Activated T-cell treated with anti-CD3 and anti-CD28 coated beads, Interleukin-2, amount 50 U/mL, for 4 hours (primary cell): ENCODE measurements around the gene SLIT1. TPM values are rescaled to one million over a fixed set of nuclear protein-coding genes. Genes with fewer than 3 reads are reported as not detected.

Experiments used
- ATAC-seq, 2 donors: fragments of 200-7000 bp; cut with Tn5 transposase; one replicate each; pipeline ENCODE4 v1.10.0; 2021
- DNase-seq: peaks from one replicate; pipeline ENCODE4 v3.0.0-alpha.2; 2020
- H3K27me3 Mint-ChIP-seq: one replicate; pipeline ENCODE4 v1.8.0; 2021; ENCODE audit warnings: low read depth, mixed read lengths
- H3K36me3 Mint-ChIP-seq: one replicate; pipeline ENCODE4 v1.8.0; 2022; ENCODE audit warnings: mixed read lengths; ENCODE audit not compliant: insufficient read depth
- H3K4me1 Mint-ChIP-seq: one replicate; pipeline ENCODE4 v1.8.0; 2021; ENCODE audit warnings: low read depth, mixed read lengths
- H3K4me3 Mint-ChIP-seq: one replicate; pipeline ENCODE4 v1.8.0; 2021; ENCODE audit warnings: mild to moderate bottlenecking, moderate library complexity, mixed read lengths
- H3K9me3 Mint-ChIP-seq: one replicate; pipeline ENCODE4 v1.8.0; 2021; ENCODE audit warnings: mixed read lengths
- total RNA-seq, 3 donors: library from RNA; stranded (reverse); gene quantifications; one replicate each; pipeline ENCODE4 v1.2.1, GENCODE V29; 2021

The SLIT1 gene
- total RNA-seq, 3 donors from 2014 or later: 0.10 to 0.16 TPM; not detected in 1

- peaks cover 2% of the 10 kb centered on the region for H3K4me1 Mint-ChIP-seq
- DNase-seq (no peak), ATAC-seq (no peak)
- H3K4me3 Mint-ChIP-seq: no peak overlapping the region
- no peaks in the 10 kb centered on the region for H3K9me3 Mint-ChIP-seq
- H3K36me3 Mint-ChIP-seq: no peaks in the 10 kb centered on the region
- no peaks in the 10 kb centered on the region for H3K27me3 Mint-ChIP-seq
Measured at GRCh38 chr10:96988426-96988825, 197.3 kb downstream of the SLIT1 start.

DNA sequence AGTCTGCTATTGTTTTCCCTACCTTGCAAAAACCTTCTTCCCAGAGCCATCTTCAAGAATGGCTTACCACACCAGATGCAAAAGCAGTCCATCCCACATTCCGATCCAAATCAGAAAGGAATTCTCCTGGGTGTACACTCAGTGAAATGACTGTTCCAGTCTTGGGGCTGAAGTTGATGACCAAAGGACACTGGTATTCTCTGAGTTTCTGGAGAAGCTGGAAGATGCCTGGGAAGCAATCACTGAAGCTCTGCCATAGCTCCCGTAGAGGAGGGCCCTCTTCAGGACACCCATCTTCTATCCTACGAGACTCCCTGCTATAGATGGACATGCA is 197.9 kb downstream of the SLIT1 start:
- Mint-ChIP-seq H3K4me1 (peaks cover 2% of the 10 kb centered on the region), H3K9me3 (no peaks in the 10 kb centered on the region), H3K27me3 (no peaks in the 10 kb centered on the region), H3K4me3 (no peak overlapping the region), H3K36me3 (no peaks in the 10 kb centered on the region)
- DNase-seq (no peak), ATAC-seq (no peak)

GRCh38 chr10:96987141-96987841 is 198.5 kb downstream of the SLIT1 start:
- DNase-seq (no peak), ATAC-seq (no peak)
- H3K4me3 Mint-ChIP-seq: no peak overlapping the region
- no peaks in the 10 kb centered on the region for H3K36me3 Mint-ChIP-seq
- H3K4me1 Mint-ChIP-seq: peaks cover 2% of the 10 kb centered on the region
- no peaks in the 10 kb centered on the region for H3K9me3 Mint-ChIP-seq
- no peaks in the 10 kb centered on the region for H3K27me3 Mint-ChIP-seq

GRCh38 chr10:96986200-96986856 is 199.4 kb downstream of the SLIT1 start:
- no peak for DNase-seq
- H3K9me3 Mint-ChIP-seq: no peaks in the 10 kb centered on the region
- no peaks in the 10 kb centered on the region for H3K27me3 Mint-ChIP-seq
- peaks cover 7% of the 10 kb centered on the region for H3K36me3 Mint-ChIP-seq
- no peak overlapping the region for H3K4me3 Mint-ChIP-seq
- no peak for ATAC-seq
- H3K4me1 Mint-ChIP-seq: peaks cover 2% of the 10 kb centered on the region

GRCh38 chr10:96984541-96985131 is 201.1 kb downstream of the SLIT1 start:
- Mint-ChIP-seq H3K4me1 (peaks cover 2% of the 10 kb centered on the region), H3K9me3 (no peaks in the 10 kb centered on the region), H3K4me3 (no peak overlapping the region), H3K27me3 (no peaks in the 10 kb centered on the region), H3K36me3 (peaks cover 15% of the 10 kb centered on the region)
- no peak for DNase-seq
- no peak for ATAC-seq

- ATAC-seq (no peak), DNase-seq (no peak)
- Mint-ChIP-seq H3K4me3 (no peak overlapping the region), H3K36me3 (peaks cover 20% of the 10 kb centered on the region), H3K4me1 (peaks cover 9% of the 10 kb centered on the region), H3K9me3 (no peaks in the 10 kb centered on the region), H3K27me3 (no peaks in the 10 kb centered on the region)
Measured at GRCh38 chr10:96982149-96982930, 203.4 kb downstream of the SLIT1 start.

- DNase-seq: no peak
- H3K4me1 Mint-ChIP-seq: peaks cover 7% of the 10 kb centered on the region
- no peak overlapping the region for H3K4me3 Mint-ChIP-seq
- peaks cover 22% of the 10 kb centered on the region for H3K36me3 Mint-ChIP-seq
- peak; percentile 78 to 90 for ATAC-seq
- no peaks in the 10 kb centered on the region for H3K9me3 Mint-ChIP-seq
- H3K27me3 Mint-ChIP-seq: no peaks in the 10 kb centered on the region
Measured at GRCh38 chr10:96978621-96979154, 207.1 kb downstream of the SLIT1 start.

GRCh38 chr10:96975136-96975535 is 210.6 kb downstream of the SLIT1 start:
- peaks cover 8% of the 10 kb centered on the region for H3K36me3 Mint-ChIP-seq
- no peaks in the 10 kb centered on the region for H3K27me3 Mint-ChIP-seq
- DNase-seq (no peak), ATAC-seq (no peak)
- H3K4me1 Mint-ChIP-seq: peaks cover 7% of the 10 kb centered on the region
- no peak overlapping the region for H3K4me3 Mint-ChIP-seq
- H3K9me3 Mint-ChIP-seq: no peaks in the 10 kb centered on the region

DNA sequence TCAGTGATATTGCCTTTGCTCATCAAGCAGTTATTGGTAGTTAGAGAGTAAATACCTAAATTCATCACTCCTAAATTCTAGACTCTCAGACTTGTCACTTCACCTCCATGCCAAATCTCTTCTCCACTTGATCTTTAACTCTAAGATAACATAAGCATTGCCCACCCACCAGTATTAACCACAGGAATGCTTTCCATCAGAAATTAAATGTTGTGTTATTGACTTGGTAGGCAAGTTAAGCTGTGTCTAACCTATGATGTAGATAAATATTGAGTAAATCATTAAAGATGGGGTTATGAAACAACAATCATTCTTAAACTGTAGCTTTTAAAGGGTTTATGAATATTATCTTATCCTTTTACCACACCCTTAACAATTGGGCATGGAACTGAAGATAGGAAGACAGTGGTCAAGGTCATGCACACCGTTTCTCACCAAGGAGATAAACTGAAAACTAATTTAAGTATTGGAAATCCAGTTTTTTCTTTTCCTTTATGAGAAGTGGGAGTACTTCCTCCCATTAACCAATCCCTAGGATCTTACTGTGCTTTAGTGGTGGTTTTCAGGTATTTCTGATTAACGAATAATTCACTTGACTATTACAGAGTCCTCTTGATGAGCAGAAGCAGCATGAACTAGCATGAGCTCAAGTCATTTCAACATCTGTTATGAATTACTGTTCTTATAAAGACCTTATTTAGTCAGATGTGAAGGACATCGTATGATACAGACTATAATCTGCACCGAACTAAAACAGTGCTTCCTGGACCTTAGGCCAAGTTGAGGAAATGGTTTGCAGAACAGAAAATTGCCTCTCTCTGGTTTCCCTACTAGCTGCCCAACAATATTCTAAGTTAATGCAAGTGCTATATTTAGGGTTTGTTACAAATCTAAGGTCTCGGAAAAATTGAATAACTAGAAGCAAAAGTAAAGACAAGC is 211.7 kb downstream of the SLIT1 start:
- Mint-ChIP-seq H3K36me3 (peaks cover 8% of the 10 kb centered on the region), H3K27me3 (no peaks in the 10 kb centered on the region), H3K4me1 (peaks cover 7% of the 10 kb centered on the region), H3K4me3 (no peak overlapping the region), H3K9me3 (no peaks in the 10 kb centered on the region)
- DNase-seq (no peak), ATAC-seq (no peak)

DNA sequence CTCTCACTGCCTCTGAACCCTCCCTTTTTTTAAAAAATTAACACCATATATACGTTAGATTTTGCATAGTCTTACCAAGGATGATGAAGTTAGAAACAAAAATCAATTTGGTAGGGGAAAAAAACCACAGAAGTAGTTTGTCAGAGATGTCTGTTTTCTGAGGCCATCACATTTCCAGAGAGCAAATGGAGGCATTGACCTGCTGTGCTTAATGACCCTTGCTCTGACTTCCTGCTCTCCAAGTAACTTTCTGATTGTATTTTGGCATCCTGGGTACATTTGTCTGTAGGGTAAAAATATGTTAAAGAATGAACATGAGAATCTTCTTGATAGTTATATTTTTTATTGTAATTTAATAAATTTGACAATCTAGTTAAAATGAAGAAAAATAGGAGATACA is 213.5 kb downstream of the SLIT1 start:
- Mint-ChIP-seq H3K9me3 (no peaks in the 10 kb centered on the region), H3K27me3 (no peaks in the 10 kb centered on the region), H3K4me1 (no peaks in the 10 kb centered on the region), H3K4me3 (no peak overlapping the region), H3K36me3 (peaks cover 6% of the 10 kb centered on the region)
- ATAC-seq (no peak), DNase-seq (no peak)

- no peaks in the 10 kb centered on the region for H3K4me1 Mint-ChIP-seq
- H3K27me3 Mint-ChIP-seq: no peaks in the 10 kb centered on the region
- DNase-seq (no peak), ATAC-seq (no peak)
- H3K9me3 Mint-ChIP-seq: no peaks in the 10 kb centered on the region
- H3K36me3 Mint-ChIP-seq: peaks cover 10% of the 10 kb centered on the region
- H3K4me3 Mint-ChIP-seq: no peak overlapping the region
Measured at GRCh38 chr10:96971324-96971723, 214.4 kb downstream of the SLIT1 start.

GRCh38 chr10:96968682-96969423 is 216.9 kb downstream of the SLIT1 start:
- Mint-ChIP-seq H3K4me1 (no peaks in the 10 kb centered on the region), H3K36me3 (peaks cover 10% of the 10 kb centered on the region), H3K27me3 (no peaks in the 10 kb centered on the region), H3K4me3 (no peak overlapping the region), H3K9me3 (no peaks in the 10 kb centered on the region)
- DNase-seq: no peak
- ATAC-seq: no peak

GRCh38 chr10:96967847-96968246 is 217.9 kb downstream of the SLIT1 start:
- H3K4me1 Mint-ChIP-seq: no peaks in the 10 kb centered on the region
- DNase-seq (no peak), ATAC-seq (no peak)
- no peaks in the 10 kb centered on the region for H3K27me3 Mint-ChIP-seq
- no peaks in the 10 kb centered on the region for H3K9me3 Mint-ChIP-seq
- peaks cover 10% of the 10 kb centered on the region for H3K36me3 Mint-ChIP-seq
- H3K4me3 Mint-ChIP-seq: no peak overlapping the region
